ENCODE data around the gene CELA2A.
"Not testable (repeated sequence)": the region's sequence is repeated elsewhere in the genome, so short reads cannot be mapped to it uniquely, and the experiment has no call there.

Gene CELA2A

GRCh38 chr1:15463926-15464322, 7.4 kb downstream of the CELA2A start:
- in situ Hi-C loops (cut with MboI; ENCODE audit: low sequenced_read_pairs) = not testable (repeated sequence)

- in situ Hi-C loops (cut with MboI; ENCODE audit: low sequenced_read_pairs) = no loop called here
Measured at GRCh38 chr1:15465674-15466073, 9.1 kb downstream of the CELA2A start.

GRCh38 chr1:15466955-15467625, 10.6 kb downstream of the CELA2A start:
- in situ Hi-C loops (cut with MboI; ENCODE audit: low sequenced_read_pairs) = not testable (repeated sequence)

GRCh38 chr1:15468145-15468544, 11.6 kb downstream of the CELA2A start:
- in situ Hi-C loops (cut with MboI; ENCODE audit: low sequenced_read_pairs) = no loop called here

GRCh38 chr1:15469361-15469760, 12.8 kb downstream of the CELA2A start:
- in situ Hi-C loops (cut with MboI; ENCODE audit: low sequenced_read_pairs) = no loop called here

- in situ Hi-C loops (cut with MboI; ENCODE audit: low sequenced_read_pairs) = not testable (repeated sequence)
Measured at GRCh38 chr1:15469821-15470448, 13.4 kb downstream of the CELA2A start.

- in situ Hi-C loops (cut with MboI; ENCODE audit: low sequenced_read_pairs) = not testable (repeated sequence)
Measured at GRCh38 chr1:15471067-15471466, 14.5 kb downstream of the CELA2A start.

- in situ Hi-C loops (cut with MboI; ENCODE audit: low sequenced_read_pairs) = not testable (repeated sequence)
Measured at GRCh38 chr1:15471723-15472122, 15.2 kb downstream of the CELA2A start.

- in situ Hi-C loops (cut with MboI; ENCODE audit: low sequenced_read_pairs) = no loop called here
Measured at GRCh38 chr1:15472587-15472986, 16.1 kb downstream of the CELA2A start.

GRCh38 chr1:15475752-15476314, 19.3 kb downstream of the CELA2A start, which contains the start of gene CELA2B:
CELA2B (plus strand) TSS chr1:15476104; CDS start chr1:15476126, 22 bp downstream.
- in situ Hi-C loops (cut with MboI; ENCODE audit: low sequenced_read_pairs) = no loop called here

- in situ Hi-C loops (cut with MboI; ENCODE audit: low sequenced_read_pairs) = no loop called here
Measured at GRCh38 chr1:15476927-15477326, 20.4 kb downstream of the CELA2A start.

- in situ Hi-C loops (cut with MboI; ENCODE audit: low sequenced_read_pairs) = no loop called here
Measured at GRCh38 chr1:15477646-15478212, 21.2 kb downstream of the CELA2A start.

GRCh38 chr1:15479654-15480347, 23.3 kb downstream of the CELA2A start:
- in situ Hi-C loops (cut with MboI; ENCODE audit: low sequenced_read_pairs) = no loop called here

GRCh38 chr1:15482455-15482854, 25.9 kb downstream of the CELA2A start:
- in situ Hi-C loops (cut with MboI; ENCODE audit: low sequenced_read_pairs) = not testable (repeated sequence)

GRCh38 chr1:15482983-15483543, 26.5 kb downstream of the CELA2A start:
- in situ Hi-C loops (cut with MboI; ENCODE audit: low sequenced_read_pairs) = not testable (repeated sequence)

- in situ Hi-C loops (cut with MboI; ENCODE audit: low sequenced_read_pairs) = no loop called here
Measured at GRCh38 chr1:15483971-15484370, 27.4 kb downstream of the CELA2A start.

- in situ Hi-C loops (cut with MboI; ENCODE audit: low sequenced_read_pairs) = not testable (repeated sequence)
Measured at GRCh38 chr1:15484443-15484842, 27.9 kb downstream of the CELA2A start.

GRCh38 chr1:15485636-15486035, 29.1 kb downstream of the CELA2A start:
- in situ Hi-C loops (cut with MboI; ENCODE audit: low sequenced_read_pairs) = no loop called here

GRCh38 chr1:15486844-15487610, 30.5 kb downstream of the CELA2A start:
- in situ Hi-C loops (cut with MboI; ENCODE audit: low sequenced_read_pairs) = not testable (repeated sequence)

GRCh38 chr1:15488371-15488770, 31.8 kb downstream of the CELA2A start:
- in situ Hi-C loops (cut with MboI; ENCODE audit: low sequenced_read_pairs) = no loop called here
